Right lobe of liver (tissue), 6 donors: Measurements from ENCODE around the gene SIL1. TPM values are rescaled to one million over a fixed set of nuclear protein-coding genes. Genes with fewer than 3 reads are reported as not detected.
"Not testable (repeated sequence)": the region's sequence is repeated elsewhere in the genome, so short reads cannot be mapped to it uniquely, and the experiment has no call there.

Experiments
- ATAC-seq, 4 donors: fragments of 200-7000 bp; cut with Tn5 transposase; one replicate each; pipeline ENCODE4 v1.9.1; 2020; ENCODE audit warnings: mild to moderate bottlenecking in 4 of 4, moderate library complexity in 4 of 4
- DNase-seq, 3 donors: peaks; one replicate each; pipeline ENCODE4 v3.0.0-alpha.2; 2020
- H3K27ac ChIP-seq, 3 donors: fragments of 200-600 bp; one replicate each; pipeline ENCODE4 v1.8.0; 2022
- H3K27me3 ChIP-seq, 2 donors: fragments of 200-600 bp; one replicate each; pipeline ENCODE4 v1.8.0; 2022
- H3K36me3 ChIP-seq, 4 donors: fragments of 200-600 bp; sonication (generic) in 1 of 4; one replicate each; pipeline versions ENCODE4 v1.5.1 to v1.8.0; 2017 to 2022; ENCODE audit warnings: control low read depth in 1 of 4
- H3K4me1 ChIP-seq, 4 donors: fragments of 200-600 bp; sonication (generic) in 1 of 4; one replicate each; pipeline versions ENCODE4 v1.5.1 to v1.8.0; 2017 to 2022; ENCODE audit warnings: control low read depth in 1 of 4
- H3K4me3 ChIP-seq, 3 donors: fragments of 200-600 bp; one replicate each; pipeline ENCODE4 v1.8.0; 2022
- H3K9me3 ChIP-seq, 4 donors: fragments of 200-600 bp; sonication (generic) in 1 of 4; one replicate each; pipeline versions ENCODE4 v1.5.1 to v1.8.0; 2017 to 2022; ENCODE audit warnings: control low read depth in 1 of 4
- POLR2A ChIP-seq: fragments of 450-650 bp; IDR thresholded peaks from one replicate; pipeline ENCODE4 v1.6.1; 2017; ENCODE audit warnings: antibody characterized with exemption, mild to moderate bottlenecking
- WGBS: methylation state at CpG from one replicate; pipeline ENCODE4 v1.1.6; 2018; ENCODE audit warnings: low coverage, low lambda C conversion rate; ENCODE audit not compliant: insufficient coverage; ENCODE audit errors: missing lambda C conversion rate; 5-methylcytosine and 5-hydroxymethylcytosine counted together
- intact Hi-C, 2 donors: fragments of 100-400 bp; cut with DNase I; formaldehyde crosslinking; loops; one replicate each; pipeline versions ENCODE4 v1.11.2 to v1.14.1; 2022
- total RNA-seq, 6 experiments: library from RNA; depleted of rRNA in 2 of 6; stranded (reverse); fragments of >200 nt in 2 of 6; fragmentation: NEBNext Ultra II Directional in 3 of 6; extraction: Animal tissue kit (Norgen Biotek cat#: 25700) in 3 of 6; gene quantifications; one replicate each; pipeline versions ENCODE4 v1.1.0 to v1.2.4, GENCODE V29; 2016 to 2023
- TF ChIP-seq, protein P1 (sequence below), 4 donors: fragments of 200-600 bp in 3 of 4; fragments of 450-650 bp in 1 of 4; IDR thresholded peaks; one replicate each; pipeline versions ENCODE4 v1.5.1 to v1.8.0; 2016 to 2022; ENCODE audit warnings: antibody characterized with exemption in 4 of 4, mild to moderate bottlenecking in 2 of 4
- donor health status: DM: no; HTN: yes; CAD: no.
- donor health status: DM: no; HTN: no; CAD: no.
- donor health status: DM: no; HTN: no; CAD: no.
- donor health status: DM: no; HTN: yes; CAD: no.
- donor health status: DM: no; HTN: yes; CAD: no.

The SIL1 gene
- total RNA-seq, 6 experiments from 2014 or later, result 57.6 to 94.9 (median 67.0) TPM

DNA sequence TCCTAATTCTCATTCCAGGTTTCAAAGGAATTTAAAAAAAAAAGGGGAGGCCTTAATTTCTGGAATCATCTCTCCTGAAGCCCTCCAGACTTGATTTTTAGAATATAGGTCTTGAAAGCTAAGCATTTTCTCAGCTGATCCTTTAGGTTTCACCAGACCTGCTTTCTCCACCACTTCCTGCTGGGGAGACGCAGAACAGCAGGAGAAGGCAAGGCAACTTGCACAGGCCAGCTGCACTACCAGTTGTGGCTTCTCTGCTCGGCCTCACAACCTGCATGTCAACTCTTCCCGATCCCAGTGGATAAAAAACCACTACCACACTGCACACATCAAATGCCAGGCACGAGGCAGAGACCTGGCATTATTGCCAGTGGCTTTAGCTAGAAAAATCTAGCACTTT lies 119.8 kb downstream of the SIL1 start:
- Histone ChIP-seq H3K4me1 (peaks cover 0 to 32% (median 5%) of the 10 kb centered on the region in 4 donors), H3K27ac (no peak overlapping the region), H3K36me3 (no peaks in the 10 kb centered on the region), H3K27me3 (no peaks in the 10 kb centered on the region), H3K9me3 (no peaks in the 10 kb centered on the region), H3K4me3 (no peak overlapping the region)
- no peak for ATAC-seq
- no peak for DNase-seq
- no peak for TF ChIP-seq POLR2A
- TF ChIP-seq, protein P1, sequence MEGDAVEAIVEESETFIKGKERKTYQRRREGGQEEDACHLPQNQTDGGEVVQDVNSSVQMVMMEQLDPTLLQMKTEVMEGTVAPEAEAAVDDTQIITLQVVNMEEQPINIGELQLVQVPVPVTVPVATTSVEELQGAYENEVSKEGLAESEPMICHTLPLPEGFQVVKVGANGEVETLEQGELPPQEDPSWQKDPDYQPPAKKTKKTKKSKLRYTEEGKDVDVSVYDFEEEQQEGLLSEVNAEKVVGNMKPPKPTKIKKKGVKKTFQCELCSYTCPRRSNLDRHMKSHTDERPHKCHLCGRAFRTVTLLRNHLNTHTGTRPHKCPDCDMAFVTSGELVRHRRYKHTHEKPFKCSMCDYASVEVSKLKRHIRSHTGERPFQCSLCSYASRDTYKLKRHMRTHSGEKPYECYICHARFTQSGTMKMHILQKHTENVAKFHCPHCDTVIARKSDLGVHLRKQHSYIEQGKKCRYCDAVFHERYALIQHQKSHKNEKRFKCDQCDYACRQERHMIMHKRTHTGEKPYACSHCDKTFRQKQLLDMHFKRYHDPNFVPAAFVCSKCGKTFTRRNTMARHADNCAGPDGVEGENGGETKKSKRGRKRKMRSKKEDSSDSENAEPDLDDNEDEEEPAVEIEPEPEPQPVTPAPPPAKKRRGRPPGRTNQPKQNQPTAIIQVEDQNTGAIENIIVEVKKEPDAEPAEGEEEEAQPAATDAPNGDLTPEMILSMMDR (IDR thresholded peaks at IDR 0.05), result no peak
- WGBS, result 92% methylated on average over 4 of the region's 4 CpGs
- intact Hi-C loops, result no loop called here

DNA sequence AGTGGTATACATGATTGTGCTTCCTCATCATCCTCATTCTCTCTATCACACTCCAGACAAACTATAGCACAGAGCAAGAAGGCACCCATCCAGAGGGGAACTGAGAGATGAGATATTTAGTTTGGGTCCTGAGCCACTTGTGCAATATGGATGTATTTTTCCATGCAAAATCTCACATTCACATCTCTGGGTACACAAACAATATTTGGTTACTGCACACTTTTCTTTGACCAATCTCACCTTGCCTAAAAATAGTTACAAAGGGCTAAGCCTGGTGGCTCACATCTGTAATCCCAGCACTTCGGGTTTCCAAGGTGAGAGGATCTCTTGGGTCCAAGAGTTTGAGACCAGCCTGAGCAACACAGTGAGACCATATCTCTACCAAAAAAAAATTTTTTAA lies 120.3 kb downstream of the SIL1 start:
- 43% methylated on average over 1 of the region's 1 CpG for WGBS
- no peak overlapping the region for H3K27ac ChIP-seq
- H3K4me3 ChIP-seq, result no peak overlapping the region
- no peaks in the 10 kb centered on the region for H3K36me3 ChIP-seq
- no peaks in the 10 kb centered on the region for H3K9me3 ChIP-seq
- TF ChIP-seq POLR2A, result no peak
- TF ChIP-seq, protein P1 (IDR thresholded peaks at IDR 0.05), result no peak
- no peaks in the 10 kb centered on the region for H3K27me3 ChIP-seq
- intact Hi-C loops, result no loop called here
- H3K4me1 ChIP-seq, result peaks cover 0 to 32% (median 5%) of the 10 kb centered on the region in 4 donors
- no peak for ATAC-seq
- DNase-seq, result no peak

DNA sequence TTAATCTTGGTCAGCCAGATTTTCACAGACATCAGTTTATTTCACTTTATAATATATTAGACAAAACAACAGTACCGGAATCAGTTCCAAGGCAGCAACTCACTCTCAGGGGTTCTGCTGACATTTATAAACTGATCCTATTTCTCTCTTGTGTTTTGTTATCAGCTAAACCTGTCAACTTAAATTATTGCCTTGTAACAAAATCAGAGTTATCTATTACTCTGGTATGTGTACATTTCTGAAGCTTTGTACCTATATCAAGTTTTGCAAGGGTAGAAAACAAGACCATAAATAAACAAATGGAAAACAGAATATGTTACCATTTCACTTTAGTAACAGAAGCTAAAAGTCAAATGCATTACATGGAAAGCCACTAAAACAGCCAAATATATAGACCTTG lies 122.1 kb downstream of the SIL1 start:
- DNase-seq (no peak), ATAC-seq (no peak)
- Histone ChIP-seq H3K27me3 (no peaks in the 10 kb centered on the region), H3K4me1 (peaks cover 0 to 32% (median 5%) of the 10 kb centered on the region in 4 donors), H3K4me3 (no peak overlapping the region), H3K36me3 (no peaks in the 10 kb centered on the region), H3K27ac (peak overlapping the region in 2 of 3 donors; percentile 43 to 62), H3K9me3 (no peaks in the 10 kb centered on the region)
- 100% methylated on average over 1 of the region's 1 CpG for WGBS
- TF ChIP-seq, protein P1 (IDR thresholded peaks at IDR 0.05), result no peak
- TF ChIP-seq POLR2A, result no peak
- intact Hi-C loops, result no loop called here

DNA sequence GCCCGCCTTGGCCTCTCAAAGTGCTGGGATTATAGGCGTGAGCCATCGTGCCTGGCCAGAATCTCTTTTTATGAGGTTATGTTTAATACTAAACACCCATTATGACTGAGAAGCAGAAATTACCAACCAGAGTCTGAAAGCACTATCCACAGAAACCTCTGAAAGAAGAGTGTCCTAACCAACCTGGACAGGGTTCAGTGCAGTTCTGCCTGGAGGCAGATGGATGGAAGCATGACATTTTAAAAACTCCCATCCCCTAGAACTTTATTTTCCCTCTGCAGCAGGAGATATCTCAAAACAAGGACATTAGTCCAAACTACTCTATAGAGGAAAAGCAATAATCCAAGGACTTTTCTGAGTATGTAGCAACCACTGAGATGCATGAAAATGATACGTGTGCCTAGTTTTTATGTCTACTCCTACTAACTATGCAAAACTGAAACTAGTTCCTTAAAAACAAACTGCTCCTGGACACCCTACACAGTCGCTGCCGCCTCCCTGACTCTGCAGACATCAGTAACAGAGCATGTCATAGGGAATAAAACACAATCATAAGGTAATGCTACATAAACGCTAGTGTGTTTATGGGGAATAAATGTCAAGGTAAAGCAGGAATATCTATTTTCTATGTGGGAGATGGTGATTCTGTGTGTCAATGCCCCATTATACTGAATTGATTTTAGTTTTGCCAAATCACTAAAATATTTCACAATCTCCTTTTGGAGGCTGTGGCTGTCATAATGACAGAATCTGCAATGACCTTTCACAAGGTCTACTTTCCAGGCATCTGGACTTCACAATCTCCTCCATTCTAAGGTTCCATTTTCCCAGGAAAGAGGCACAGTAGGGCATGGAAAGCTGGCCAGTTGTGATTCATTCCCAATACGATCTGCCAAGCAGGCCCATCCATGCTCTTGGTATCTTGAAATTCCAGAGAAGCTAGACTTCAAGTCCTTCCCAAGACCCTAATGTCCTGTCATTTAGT lies 122.8 kb downstream of the SIL1 start:
- 31% methylated on average over 8 of the region's 8 CpGs for WGBS
- Histone ChIP-seq H3K9me3 (no peaks in the 10 kb centered on the region), H3K4me3 (peak overlapping the region in 2 of 3 donors; percentile 17 to 37), H3K27ac (peak overlapping the region; percentile 33 to 62 (median 43)), H3K4me1 (peaks cover 0 to 29% (median 5%) of the 10 kb centered on the region in 4 donors), H3K27me3 (no peaks in the 10 kb centered on the region), H3K36me3 (no peaks in the 10 kb centered on the region)
- ATAC-seq (peak; percentile 79 to 90 (median 82)), DNase-seq (no peak)
- TF ChIP-seq, protein P1 (IDR thresholded peaks at IDR 0.05), result no peak
- peak; percentile 31 for TF ChIP-seq POLR2A
- intact Hi-C loops, result no loop called here

DNA sequence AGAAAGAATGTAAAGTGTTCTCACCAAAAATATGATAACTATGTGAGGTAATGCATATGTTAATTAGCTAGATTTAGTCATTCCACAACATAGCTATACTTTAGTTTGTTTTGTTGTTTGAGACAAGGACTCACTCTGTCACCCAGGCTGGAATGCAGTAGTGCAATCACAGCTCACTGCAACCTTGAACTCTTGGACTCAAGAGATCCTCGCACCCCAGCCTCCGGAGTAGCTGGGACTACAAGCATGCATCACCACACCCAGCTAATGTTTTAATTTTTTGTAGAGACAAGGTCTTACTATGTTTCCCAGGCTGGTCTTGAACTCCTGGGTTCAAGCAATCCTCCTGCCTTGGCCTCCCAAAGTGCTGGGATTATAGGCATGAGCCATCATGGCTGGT lies 124.2 kb downstream of the SIL1 start:
- H3K9me3 ChIP-seq, intact Hi-C loops, H3K36me3 ChIP-seq, ATAC-seq, H3K4me3 ChIP-seq, H3K27me3 ChIP-seq, DNase-seq, H3K27ac ChIP-seq: not testable (repeated sequence)
- H3K4me1 ChIP-seq, result peaks cover 0 to 18% (median 5%) of the 10 kb centered on the region in 4 donors
- no CpG with 5 or more reads among the region's 2 CpGs for WGBS
